Measurements from ENCODE around the gene TEX35.

The TEX35 gene

GRCh38 chr1:178504286-178504685 lies 8.6 kb upstream of the TEX35 start:
- ChIA-PET CTCF (interaction anchor here (0.6 to 2.4 kb wide), 8 partner anchors 10 to 1270 kb away, joined by 3 to 9 read pairs (median 4); no protein-coding TSS in a partner anchor), POLR2A (no interaction called here)
- H3K27ac ChIP-seq (ENCODE audit: extremely low read depth, low read depth, low read length) = no peak overlapping the region
- H3K4me1 ChIP-seq (ENCODE audit: control insufficient read depth, insufficient read depth, low read length) = no peaks in the 10 kb centered on the region
- no peak overlapping the region for H3K4me3 ChIP-seq (ENCODE audit: low read depth, low read length)
- H3K36me3 ChIP-seq (ENCODE audit: control insufficient read depth in 2 of 2, insufficient read depth in 1 of 2, low read length in 2 of 2) = no peaks in the 10 kb centered on the region
- H3K9me3 ChIP-seq (ENCODE audit: control insufficient read depth, insufficient read depth, low read depth, low read length) = no peaks in the 10 kb centered on the region
- TF ChIP-seq SETDB1 (IDR thresholded peaks at IDR 0.05; ENCODE audit: insufficient read length, low read length) (no peak), ZBTB11 (tag by site-specific recombination; conservative IDR thresholded peaks at IDR 0.05; ENCODE audit: low read depth) (no peak), ZNF791 (tag by site-specific recombination; IDR thresholded peaks at IDR 0.05) (no peak), PRDM2 (tag by site-specific recombination; IDR thresholded peaks at IDR 0.05; ENCODE audit: borderline replicate concordance) (no peak), ZNF223 (tag by site-specific recombination; IDR thresholded peaks at IDR 0.05) (no peak), ZNF146 (tag by site-specific recombination; IDR thresholded peaks at IDR 0.05) (no peak), ZNF610 (tag by site-specific recombination; IDR thresholded peaks at IDR 0.05; ENCODE audit: borderline replicate concordance) (no peak)
- TF ChIP-seq, protein P1, sequence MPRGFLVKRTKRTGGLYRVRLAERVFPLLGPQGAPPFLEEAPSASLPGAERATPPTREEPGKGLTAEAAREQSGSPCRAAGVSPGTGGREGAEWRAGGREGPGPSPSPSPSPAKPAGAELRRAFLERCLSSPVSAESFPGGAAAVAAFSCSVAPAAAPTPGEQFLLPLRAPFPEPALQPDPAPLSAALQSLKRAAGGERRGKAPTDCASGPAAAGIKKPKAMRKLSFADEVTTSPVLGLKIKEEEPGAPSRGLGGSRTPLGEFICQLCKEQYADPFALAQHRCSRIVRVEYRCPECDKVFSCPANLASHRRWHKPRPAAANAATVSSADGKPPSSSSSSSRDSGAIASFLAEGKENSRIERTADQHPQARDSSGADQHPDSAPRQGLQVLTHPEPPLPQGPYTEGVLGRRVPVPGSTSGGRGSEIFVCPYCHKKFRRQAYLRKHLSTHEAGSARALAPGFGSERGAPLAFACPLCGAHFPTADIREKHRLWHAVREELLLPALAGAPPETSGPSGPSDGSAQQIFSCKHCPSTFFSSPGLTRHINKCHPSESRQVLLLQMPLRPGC (tag by site-specific recombination; IDR thresholded peaks at IDR 0.05) = no peak

GRCh38 chr1:178506177-178506576 lies 6.7 kb upstream of the TEX35 start:
- Histone ChIP-seq H3K4me3 (ENCODE audit: low read depth, low read length) (no peak overlapping the region), H3K36me3 (ENCODE audit: control insufficient read depth in 2 of 2, insufficient read depth in 1 of 2, low read length in 2 of 2) (no peaks in the 10 kb centered on the region), H3K27ac (ENCODE audit: extremely low read depth, low read depth, low read length) (no peak overlapping the region), H3K4me1 (ENCODE audit: control insufficient read depth, insufficient read depth, low read length) (no peaks in the 10 kb centered on the region), H3K9me3 (ENCODE audit: control insufficient read depth, insufficient read depth, low read depth, low read length) (no peaks in the 10 kb centered on the region)
- ChIA-PET CTCF (interaction anchor here (1.4 kb wide), 1 partner anchor 27 kb away, joined by 6 read pairs; no protein-coding TSS in a partner anchor), POLR2A (no interaction called here)
- no peak for TF ChIP-seq ZBTB11 (tag by site-specific recombination; conservative IDR thresholded peaks at IDR 0.05; ENCODE audit: low read depth)
- TF ChIP-seq, protein P2, sequence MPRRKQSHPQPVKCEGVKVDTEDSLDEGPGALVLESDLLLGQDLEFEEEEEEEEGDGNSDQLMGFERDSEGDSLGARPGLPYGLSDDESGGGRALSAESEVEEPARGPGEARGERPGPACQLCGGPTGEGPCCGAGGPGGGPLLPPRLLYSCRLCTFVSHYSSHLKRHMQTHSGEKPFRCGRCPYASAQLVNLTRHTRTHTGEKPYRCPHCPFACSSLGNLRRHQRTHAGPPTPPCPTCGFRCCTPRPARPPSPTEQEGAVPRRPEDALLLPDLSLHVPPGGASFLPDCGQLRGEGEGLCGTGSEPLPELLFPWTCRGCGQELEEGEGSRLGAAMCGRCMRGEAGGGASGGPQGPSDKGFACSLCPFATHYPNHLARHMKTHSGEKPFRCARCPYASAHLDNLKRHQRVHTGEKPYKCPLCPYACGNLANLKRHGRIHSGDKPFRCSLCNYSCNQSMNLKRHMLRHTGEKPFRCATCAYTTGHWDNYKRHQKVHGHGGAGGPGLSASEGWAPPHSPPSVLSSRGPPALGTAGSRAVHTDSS (tag by site-specific recombination; IDR thresholded peaks at IDR 0.05) = no peak
- TF ChIP-seq, protein P3, sequence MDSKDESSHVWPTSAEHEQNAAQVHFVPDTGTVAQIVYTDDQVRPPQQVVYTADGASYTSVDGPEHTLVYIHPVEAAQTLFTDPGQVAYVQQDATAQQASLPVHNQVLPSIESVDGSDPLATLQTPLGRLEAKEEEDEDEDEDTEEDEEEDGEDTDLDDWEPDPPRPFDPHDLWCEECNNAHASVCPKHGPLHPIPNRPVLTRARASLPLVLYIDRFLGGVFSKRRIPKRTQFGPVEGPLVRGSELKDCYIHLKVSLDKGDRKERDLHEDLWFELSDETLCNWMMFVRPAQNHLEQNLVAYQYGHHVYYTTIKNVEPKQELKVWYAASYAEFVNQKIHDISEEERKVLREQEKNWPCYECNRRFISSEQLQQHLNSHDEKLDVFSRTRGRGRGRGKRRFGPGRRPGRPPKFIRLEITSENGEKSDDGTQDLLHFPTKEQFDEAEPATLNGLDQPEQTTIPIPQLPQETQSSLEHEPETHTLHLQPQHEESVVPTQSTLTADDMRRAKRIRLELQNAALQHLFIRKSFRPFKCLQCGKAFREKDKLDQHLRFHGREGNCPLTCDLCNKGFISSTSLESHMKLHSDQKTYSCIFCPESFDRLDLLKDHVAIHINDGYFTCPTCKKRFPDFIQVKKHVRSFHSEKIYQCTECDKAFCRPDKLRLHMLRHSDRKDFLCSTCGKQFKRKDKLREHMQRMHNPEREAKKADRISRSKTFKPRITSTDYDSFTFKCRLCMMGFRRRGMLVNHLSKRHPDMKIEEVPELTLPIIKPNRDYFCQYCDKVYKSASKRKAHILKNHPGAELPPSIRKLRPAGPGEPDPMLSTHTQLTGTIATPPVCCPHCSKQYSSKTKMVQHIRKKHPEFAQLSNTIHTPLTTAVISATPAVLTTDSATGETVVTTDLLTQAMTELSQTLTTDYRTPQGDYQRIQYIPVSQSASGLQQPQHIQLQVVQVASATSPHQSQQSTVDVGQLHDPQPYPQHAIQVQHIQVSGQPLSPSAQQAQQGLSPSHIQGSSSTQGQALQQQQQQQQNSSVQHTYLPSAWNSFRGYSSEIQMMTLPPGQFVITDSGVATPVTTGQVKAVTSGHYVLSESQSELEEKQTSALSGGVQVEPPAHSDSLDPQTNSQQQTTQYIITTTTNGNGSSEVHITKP (tag by site-specific recombination; IDR thresholded peaks at IDR 0.05) = no peak
- no peak for TF ChIP-seq ZNF600 (tag by site-specific recombination; IDR thresholded peaks at IDR 0.05)
- TF ChIP-seq, protein P4, sequence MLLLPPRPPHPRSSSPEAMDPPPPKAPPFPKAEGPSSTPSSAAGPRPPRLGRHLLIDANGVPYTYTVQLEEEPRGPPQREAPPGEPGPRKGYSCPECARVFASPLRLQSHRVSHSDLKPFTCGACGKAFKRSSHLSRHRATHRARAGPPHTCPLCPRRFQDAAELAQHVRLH (tag by site-specific recombination; IDR thresholded peaks at IDR 0.05) = no peak
- no peak for TF ChIP-seq YY1 (tag by site-specific recombination; IDR thresholded peaks at IDR 0.05)

All from HEK293 (cell line).